GM19035 (cell line): ENCODE results near the gene SPAST.
"Not testable (repeated sequence)": the region's sequence is repeated elsewhere in the genome, so short reads cannot be mapped to it uniquely, and the experiment has no call there.

Source experiments
- ATAC-seq: cut with Tn5 transposase; IDR thresholded peaks from one replicate; pipeline ENCODE4 v1.9.1; 2021; ENCODE audit not compliant: unreplicated experiment

SPAST gene

GRCh38 chr2:32119161-32119560, 55.8 kb downstream of the SPAST start:
- no peak for ATAC-seq

DNA sequence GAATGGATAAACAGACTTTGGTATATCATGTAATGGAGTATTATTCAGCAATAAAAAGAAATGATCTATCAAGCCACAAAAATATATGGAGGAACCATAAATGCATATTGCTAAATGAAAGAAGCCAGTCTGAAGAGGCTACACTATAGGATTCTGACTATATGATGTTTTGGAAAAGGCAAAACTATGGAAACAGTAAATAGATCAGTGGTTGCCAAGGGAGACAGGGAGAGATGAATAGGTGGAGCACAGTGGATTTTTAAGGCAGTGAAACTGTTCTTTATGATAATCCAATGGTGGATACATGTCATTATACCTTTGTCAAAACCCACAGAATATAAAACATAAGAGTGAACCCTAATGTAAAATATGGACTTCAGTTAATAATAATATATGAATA, 61.3 kb downstream of the SPAST start:
- ATAC-seq, result no peak

DNA sequence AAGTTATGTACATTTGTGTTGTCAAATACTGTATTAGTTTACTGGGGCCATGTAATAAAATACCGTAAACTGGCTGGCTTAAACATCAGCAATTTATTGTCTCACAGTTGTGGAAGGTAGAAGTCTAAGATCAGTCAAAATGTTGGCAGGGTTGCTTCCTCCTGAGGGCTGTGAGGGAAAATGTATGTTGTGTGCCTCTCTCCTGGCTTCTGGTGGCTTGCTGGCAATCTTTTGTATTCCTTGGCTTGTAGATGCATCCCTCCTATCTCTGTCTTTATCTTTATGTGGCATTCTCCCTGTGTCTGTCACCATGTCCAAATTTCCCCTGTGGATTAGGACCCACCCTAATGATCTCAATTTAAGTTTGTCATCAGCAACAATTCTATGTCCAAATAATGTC, 65.3 kb downstream of the SPAST start:
- no peak for ATAC-seq

DNA sequence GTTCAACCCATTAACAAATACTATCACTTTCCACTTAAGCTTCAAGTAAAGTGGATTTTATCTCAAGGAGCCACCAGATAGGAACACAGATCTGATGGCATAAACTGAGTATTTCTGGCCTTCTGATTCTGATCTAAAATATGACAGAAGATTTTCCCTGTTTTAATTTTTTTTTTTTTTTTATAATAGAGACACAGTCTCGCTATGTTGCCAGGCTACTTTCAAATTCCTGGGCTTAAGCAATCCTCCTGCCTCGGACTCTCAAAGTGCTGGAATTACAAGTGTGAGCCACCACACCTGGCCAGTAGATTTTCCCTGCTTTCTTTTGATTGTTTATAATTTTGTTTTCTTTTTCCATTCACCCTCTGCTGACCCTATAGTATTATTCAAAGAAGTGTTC, 65.7 kb downstream of the SPAST start:
- ATAC-seq, result no peak

GRCh38 chr2:32135409-32135808, 72.1 kb downstream of the SPAST start:
- no peak for ATAC-seq

GRCh38 chr2:32136097-32136496, 72.7 kb downstream of the SPAST start:
- no peak for ATAC-seq

DNA sequence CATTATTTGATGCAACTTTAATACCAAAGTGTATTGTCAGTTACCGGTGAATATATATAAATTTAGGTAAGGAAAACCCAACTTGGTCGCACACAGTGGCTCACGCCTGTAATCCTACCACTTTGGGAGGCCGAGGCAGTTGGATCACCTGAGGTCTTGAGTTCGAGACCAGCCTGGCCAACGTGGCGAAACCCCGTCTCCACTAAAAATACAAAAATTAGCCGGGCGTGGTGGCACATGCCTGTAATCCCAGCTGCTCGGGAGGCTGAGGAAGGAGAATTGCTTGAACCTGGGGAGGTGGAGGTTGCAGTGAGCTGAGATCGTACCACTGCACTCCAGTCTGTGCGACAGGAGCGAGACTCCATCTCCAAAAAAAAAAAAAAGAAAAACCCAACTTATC, 88.2 kb downstream of the SPAST start:
- ATAC-seq, result not testable (repeated sequence)

GRCh38 chr2:32159678-32160077, 96.3 kb downstream of the SPAST start:
- no peak for ATAC-seq

- ATAC-seq, result no peak
Observed at GRCh38 chr2:32161296-32161695, 97.9 kb downstream of the SPAST start.

DNA sequence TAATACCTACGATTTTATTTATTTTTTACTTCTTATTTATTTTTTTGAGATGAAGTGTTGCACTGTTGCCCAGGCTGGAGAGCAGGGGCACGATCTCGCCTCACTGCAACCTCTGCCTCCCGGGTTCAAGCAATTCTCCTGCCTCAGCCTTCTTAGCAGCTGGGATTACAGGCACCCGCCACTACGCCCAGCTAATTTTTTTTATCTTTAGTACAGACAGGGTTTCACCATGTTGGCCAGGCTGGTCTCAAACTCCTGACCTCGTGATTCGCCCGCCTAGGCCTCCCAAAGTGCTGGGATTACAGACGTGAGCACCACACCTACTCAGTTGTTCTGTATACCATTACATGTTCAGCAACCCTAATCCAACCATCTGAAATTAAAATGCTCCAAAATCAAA, 100.9 kb downstream of the SPAST start:
- not testable (repeated sequence) for ATAC-seq

- peak; percentile 11 for ATAC-seq
Observed at GRCh38 chr2:32165027-32165347, 101.6 kb downstream of the SPAST start.

DNA sequence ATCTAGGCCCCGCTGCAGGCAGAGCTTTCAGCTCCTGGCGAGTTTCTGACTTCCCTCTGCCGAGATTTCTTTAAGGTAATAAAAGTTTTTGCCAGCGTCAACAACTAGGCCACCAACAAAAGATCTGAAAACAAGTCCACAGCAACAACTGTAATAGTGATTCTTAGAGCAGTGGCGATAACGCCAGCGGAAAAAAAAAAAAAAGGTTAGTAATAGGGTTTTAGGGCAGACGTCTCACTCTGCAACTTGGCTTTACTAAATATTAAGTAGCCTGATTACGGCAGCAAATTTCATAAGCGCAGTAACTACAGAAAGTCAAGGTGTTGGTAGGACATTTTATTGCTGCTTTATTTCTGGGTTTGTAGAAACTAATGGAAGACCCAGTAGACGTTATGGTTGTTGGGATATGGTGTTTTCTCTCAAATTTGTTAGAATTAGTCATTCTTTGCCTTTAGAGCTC, 102.8 kb downstream of the SPAST start:
- no peak for ATAC-seq

DNA sequence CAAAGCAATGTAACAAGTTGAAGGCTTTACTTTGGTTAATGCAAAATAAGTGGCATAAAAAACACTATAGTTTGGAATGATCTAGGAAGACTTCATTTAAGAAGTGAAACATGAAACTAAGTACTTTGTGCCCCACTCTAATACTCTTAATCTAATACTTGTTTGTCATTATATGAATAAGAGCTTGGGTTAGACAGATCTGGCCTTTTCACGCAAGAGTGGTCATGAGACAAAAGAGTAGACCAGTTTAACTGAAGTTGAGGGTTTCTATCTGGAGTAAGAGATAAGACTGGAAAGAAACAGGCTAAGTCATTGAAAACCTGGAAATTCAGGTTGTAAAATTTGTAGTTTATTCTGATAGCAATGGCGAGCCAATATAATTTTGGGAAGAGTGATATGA, 105.2 kb downstream of the SPAST start:
- ATAC-seq, result no peak

- ATAC-seq, result no peak
Observed at GRCh38 chr2:32172870-32173269, 109.5 kb downstream of the SPAST start.

DNA sequence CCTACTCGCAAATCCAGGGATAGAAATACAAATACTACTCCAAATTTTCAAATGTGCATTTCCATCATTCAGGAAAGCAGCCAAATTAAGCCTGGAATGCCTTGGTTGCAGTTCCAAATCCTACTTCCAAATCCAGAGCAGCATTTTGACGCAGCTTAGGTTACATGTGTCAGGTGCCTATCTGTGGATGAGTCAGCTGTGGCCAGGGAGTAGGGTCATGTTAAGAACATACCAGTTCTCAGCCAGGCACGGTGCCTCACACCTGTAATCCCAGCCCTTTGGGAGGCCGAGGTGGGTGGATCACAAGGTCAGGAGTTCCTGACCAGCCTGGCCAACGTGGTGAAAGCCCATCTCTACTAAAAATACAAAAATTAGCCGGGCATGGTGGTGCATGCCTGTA, 119.3 kb downstream of the SPAST start:
- no peak for ATAC-seq

DNA sequence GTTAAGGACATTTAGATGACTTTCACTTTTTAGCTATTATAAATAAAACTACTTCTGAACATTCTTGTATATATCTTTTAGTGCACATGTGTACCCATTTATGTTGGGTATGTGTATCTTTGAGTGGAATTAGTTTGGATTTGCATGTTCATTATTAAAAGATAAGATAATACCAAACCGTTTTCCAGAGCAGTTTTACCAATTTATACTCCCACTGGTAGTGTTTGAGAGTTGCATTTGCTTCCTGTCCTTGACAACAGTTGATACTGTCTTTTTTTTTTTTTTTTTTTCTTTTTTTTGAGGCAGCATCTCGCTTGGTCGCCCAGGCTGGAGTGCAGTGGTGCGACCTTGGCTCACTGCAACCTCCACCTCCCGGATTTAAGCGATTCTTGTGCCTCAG, 125.7 kb downstream of the SPAST start:
- peak; percentile 2 for ATAC-seq

- no peak for ATAC-seq
Observed at GRCh38 chr2:32192418-32192817, 129.1 kb downstream of the SPAST start.

- no peak for ATAC-seq
Observed at GRCh38 chr2:32200814-32201213, 137.5 kb downstream of the SPAST start.

GRCh38 chr2:32203428-32203827, 140.1 kb downstream of the SPAST start:
- not testable (repeated sequence) for ATAC-seq
